Astrocyte (in vitro differentiated cells and primary cell): ENCODE results near the gene ZNF775.

Experiments used
- CTCF ChIP-seq: IDR thresholded peaks from 2 replicates; pipeline ENCODE4 v1.5.1; 2011; ENCODE audit warnings: low read depth, mild to moderate bottlenecking, inconsistent platforms, low read length, moderate library complexity; ENCODE audit not compliant: insufficient read depth
- EZH2 ChIP-seq: IDR thresholded peaks from 2 replicates; pipeline ENCODE4 v1.6.1; 2012; ENCODE audit warnings: mild to moderate bottlenecking, low read length, inconsistent platforms; ENCODE audit not compliant: insufficient read depth

- TF ChIP-seq CTCF (no peak), EZH2 (no peak)
Observed at GRCh38 chr7:150346922-150347321, 32.2 kb upstream of the ZNF775 start.
